H9 (cell line): ENCODE data around the gene RHOH. TPM values are rescaled to one million over a fixed set of nuclear protein-coding genes. Genes with fewer than 3 reads are reported as not detected.
A peak's percentile ranks its signal among the peaks of the same experiment; 100 is the strongest.
"Not testable (repeated sequence)": the region's sequence is repeated elsewhere in the genome, so short reads cannot be mapped to it uniquely, and the experiment has no call there.

Source experiments
- DNase-seq: peaks from one replicate; pipeline ENCODE4 v3.0.0-alpha.2; 2017
- H2AFZ ChIP-seq: one replicate; pipeline ENCODE4 v1.6.1; 2013; ENCODE audit warnings: mild to moderate bottlenecking, low read length, control low read depth, moderate library complexity
- H2AK5ac ChIP-seq: 2 replicates; pipeline ENCODE4 v1.6.1; 2013; ENCODE audit warnings: low read length, control low read depth, mixed read lengths; ENCODE audit not compliant: insufficient read length
- H2BK120ac ChIP-seq: one replicate; pipeline ENCODE4 v1.6.1; 2013; ENCODE audit warnings: low read depth, mild to moderate bottlenecking, low read length, control low read depth, inconsistent platforms; ENCODE audit not compliant: poor library complexity, severe bottlenecking
- H2BK12ac ChIP-seq: 2 replicates; pipeline ENCODE4 v1.6.1; 2013; ENCODE audit warnings: low read length, control low read depth, mixed read lengths, low read depth; ENCODE audit not compliant: insufficient read length
- H2BK15ac ChIP-seq: 2 replicates; pipeline ENCODE4 v1.6.1; 2013; ENCODE audit warnings: low read depth, low read length, control low read depth
- H2BK20ac ChIP-seq: one replicate; pipeline ENCODE4 v1.6.1; 2013; ENCODE audit warnings: low read depth, mild to moderate bottlenecking, low read length, control low read depth, inconsistent platforms; ENCODE audit not compliant: poor library complexity, severe bottlenecking
- H2BK5ac ChIP-seq: 2 replicates; pipeline ENCODE4 v1.6.1; 2013; ENCODE audit warnings: low read length, control low read depth, mixed read lengths; ENCODE audit not compliant: insufficient read length
- H3K14ac ChIP-seq: 2 replicates; pipeline ENCODE4 v1.6.1; 2013; ENCODE audit warnings: low read length, control low read depth; ENCODE audit not compliant: insufficient read depth
- H3K18ac ChIP-seq: 2 replicates; pipeline ENCODE4 v1.6.1; 2013; ENCODE audit warnings: low read depth, mild to moderate bottlenecking, mixed read lengths, low read length, control low read depth; ENCODE audit not compliant: insufficient read length
- H3K23ac ChIP-seq: 2 replicates; pipeline ENCODE4 v1.6.1; 2013; ENCODE audit warnings: low read length, control low read depth, mixed read lengths, low read depth; ENCODE audit not compliant: insufficient read length
- H3K23me2 ChIP-seq: 2 replicates; pipeline ENCODE4 v1.6.1; 2013; ENCODE audit warnings: low read depth, mild to moderate bottlenecking, mixed read lengths, low read length, control low read depth; ENCODE audit not compliant: insufficient read length, poor library complexity, severe bottlenecking
- H3K27ac ChIP-seq: 2 replicates; pipeline ENCODE4 v1.5.1; 2013; ENCODE audit warnings: low read length, control low read depth, mixed read lengths, low read depth; ENCODE audit not compliant: insufficient read length
- H3K27me3 ChIP-seq: 2 replicates; pipeline ENCODE4 v1.6.1; 2013; ENCODE audit warnings: low read length, control low read depth, inconsistent platforms; ENCODE audit not compliant: insufficient read depth
- H3K4ac ChIP-seq: 2 replicates; pipeline ENCODE4 v1.6.1; 2013; ENCODE audit warnings: low read depth, mild to moderate bottlenecking, control low read depth, inconsistent platforms, low read length, moderate library complexity
- H3K4me1 ChIP-seq: 2 replicates; pipeline ENCODE4 v1.6.1; 2013; ENCODE audit warnings: low read length, control low read depth, inconsistent platforms; ENCODE audit not compliant: insufficient read depth
- H3K4me2 ChIP-seq: 2 replicates; pipeline ENCODE4 v1.6.1; 2013; ENCODE audit warnings: low read length, control low read depth, mixed read lengths; ENCODE audit not compliant: insufficient read length, insufficient read depth
- H3K56ac ChIP-seq: 2 replicates; pipeline ENCODE4 v1.6.1; 2013; ENCODE audit warnings: low read depth, mild to moderate bottlenecking, mixed read lengths, low read length, control low read depth; ENCODE audit not compliant: insufficient read length
- H3K79me1 ChIP-seq: 2 replicates; pipeline ENCODE4 v1.6.1; 2013; ENCODE audit warnings: low read depth, mild to moderate bottlenecking, moderate library complexity, low read length, control low read depth, inconsistent platforms; ENCODE audit not compliant: insufficient read depth, poor library complexity, severe bottlenecking
- H3K79me2 ChIP-seq: 2 replicates; pipeline ENCODE4 v1.6.1; 2013; ENCODE audit warnings: low read length, control low read depth, inconsistent platforms; ENCODE audit not compliant: insufficient read depth
- H3K9ac ChIP-seq: 2 replicates; pipeline ENCODE4 v1.6.1; 2013; ENCODE audit warnings: low read length, control low read depth, mixed read lengths; ENCODE audit not compliant: insufficient read length; ENCODE audit errors: extremely low read depth
- H3K9me3 ChIP-seq: one replicate; pipeline ENCODE4 v1.6.1; 2013; ENCODE audit warnings: low read depth, low read length, inconsistent platforms; ENCODE audit not compliant: control insufficient read depth
- H3T11ph ChIP-seq: one replicate; pipeline ENCODE4 v1.6.1; 2013; ENCODE audit warnings: mild to moderate bottlenecking, low read length, control low read depth, inconsistent platforms
- H4K20me1 ChIP-seq: one replicate; pipeline ENCODE4 v1.6.1; 2013; ENCODE audit not compliant: control insufficient read depth, insufficient read length, insufficient read depth
- H4K5ac ChIP-seq: 2 replicates; pipeline ENCODE4 v1.6.1; 2013; ENCODE audit warnings: low read depth, mild to moderate bottlenecking, mixed read lengths, low read length, control low read depth; ENCODE audit not compliant: insufficient read length
- H4K8ac ChIP-seq: replicated peaks from 2 replicates; pipeline ENCODE4 v1.6.1; 2013; ENCODE audit warnings: low read length, control low read depth, mixed read lengths, low read depth; ENCODE audit not compliant: insufficient read length
- H4K91ac ChIP-seq: 2 replicates; pipeline ENCODE4 v1.6.1; 2013; ENCODE audit warnings: low read depth, mild to moderate bottlenecking, moderate library complexity, mixed read lengths, low read length, control low read depth; ENCODE audit not compliant: insufficient read length
- H3K27ac Mint-ChIP-seq, 3 experiments: 2 replicates in 2 of 3; 3 replicates in 1 of 3; pipeline ENCODE4 v1.8.0; 2020 to 2021; ENCODE audit warnings: mixed read lengths in 3 of 3, mild to moderate bottlenecking in 1 of 3, moderate library complexity in 1 of 3
- H3K27me3 Mint-ChIP-seq: 2 replicates; pipeline ENCODE4 v1.8.0; 2021; ENCODE audit warnings: low read depth, mild to moderate bottlenecking, moderate library complexity, mixed read lengths
- H3K36me3 Mint-ChIP-seq, 3 experiments: 2 replicates in 2 of 3; 3 replicates in 1 of 3; pipeline ENCODE4 v1.8.0; 2020 to 2021; ENCODE audit warnings: low read depth in 3 of 3, mixed read lengths in 3 of 3; ENCODE audit not compliant: insufficient read depth in 1 of 3
- H3K4me1 Mint-ChIP-seq, 2 experiments: 2 replicates each; pipeline ENCODE4 v1.8.0; 2020; ENCODE audit warnings: mixed read lengths in 2 of 2
- H3K4me3 Mint-ChIP-seq, 2 experiments: 2 replicates in 1 of 2; 3 replicates in 1 of 2; pipeline ENCODE4 v1.8.0; 2020 to 2021; ENCODE audit warnings: mild to moderate bottlenecking in 2 of 2, mixed read lengths in 2 of 2, moderate library complexity in 1 of 2
- H3K9me3 Mint-ChIP-seq, 2 experiments: 2 replicates in 1 of 2; 3 replicates in 1 of 2; pipeline ENCODE4 v1.8.0; 2020; ENCODE audit warnings: mild to moderate bottlenecking in 2 of 2, mixed read lengths in 2 of 2, moderate library complexity in 1 of 2
- WGBS: extraction: QIAGEN DNeasy Blood & Tissue Kit; methylation state at CpG from one replicate; pipeline ENCODE4 v1.1.7; 2013; ENCODE audit warnings: missing lambda C conversion rate, low lambda C conversion rate, mixed read lengths; ENCODE audit not compliant: insufficient read length; ENCODE audit errors: extremely low coverage; 5-methylcytosine and 5-hydroxymethylcytosine counted together
- long read RNA-seq: library from polyadenylated mRNA; unstranded; transcript quantifications from one replicate; pipeline ENCODE4 v2.0.0, GENCODE V29; 2020
- total RNA-seq: library from RNA; stranded (reverse); gene quantifications from 2 replicates; pipeline ENCODE4 v1.2.1, GENCODE V29; 2021
- TF ChIP-seq, protein P1 (sequence below): fragments of 200-600 bp; sonication (generic); conservative IDR thresholded peaks from 3 replicates; pipeline ENCODE4 v1.8.0; 2021; ENCODE audit warnings: antibody characterized with exemption, mild to moderate bottlenecking

RHOH gene, protein sequence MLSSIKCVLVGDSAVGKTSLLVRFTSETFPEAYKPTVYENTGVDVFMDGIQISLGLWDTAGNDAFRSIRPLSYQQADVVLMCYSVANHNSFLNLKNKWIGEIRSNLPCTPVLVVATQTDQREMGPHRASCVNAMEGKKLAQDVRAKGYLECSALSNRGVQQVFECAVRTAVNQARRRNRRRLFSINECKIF
- total RNA-seq = 7.1 and 8.2 TPM in 2 replicates
- long read RNA-seq, full-length matches to known transcripts = 53 of 55 reads
- long read RNA-seq, partial matches to known transcripts = 0 of 55 reads
- long read RNA-seq, other reads (novel, unspliced or antisense) = 2 of 55 reads

DNA sequence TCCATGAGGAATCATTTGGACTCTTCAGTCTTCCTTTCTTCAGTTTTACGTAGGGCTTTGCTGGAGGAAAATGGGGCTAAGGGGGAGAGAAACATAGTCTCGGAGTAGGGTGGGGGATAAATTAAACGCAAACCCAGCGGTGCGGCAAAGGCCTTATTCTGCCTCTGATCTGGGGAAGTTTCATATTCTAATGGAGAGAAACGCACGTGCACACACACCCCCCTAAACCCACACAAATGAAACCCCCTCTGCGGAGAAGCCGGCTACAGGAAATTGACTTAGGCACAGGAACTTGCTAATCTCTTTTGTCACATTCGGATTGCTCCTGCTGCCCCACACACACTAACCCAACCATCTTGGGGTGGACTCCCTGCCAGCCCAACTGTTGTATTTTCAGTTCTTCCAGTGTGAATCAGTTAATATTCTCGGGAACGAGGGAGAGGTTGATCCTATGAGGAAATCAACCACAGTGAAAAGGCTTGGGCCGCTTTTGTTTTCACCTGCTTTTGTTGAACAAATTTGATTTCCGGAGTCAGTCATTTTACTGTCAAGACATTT, at the start of gene RHOH:
TSS of gene RHOH (plus strand) at position 308 of the 558 bp plus-strand sequence. CDS start 46,356 bp downstream, outside the sequence.
- peak within 1 kb of the TSS; percentile 98 to 100 (median 99) for H3K27ac Mint-ChIP-seq
- H3K4me1 ChIP-seq = peaks cover 10% of the 10 kb centered on the region; the same call in 1 of the 2 replicates
- H4K8ac ChIP-seq = no peak within 1 kb of the TSS
- no peaks in the 10 kb centered on the region for H4K20me1 ChIP-seq
- H3K4me3 Mint-ChIP-seq = peak within 1 kb of the TSS; percentile 65 to 92
- H3K27me3 Mint-ChIP-seq = no peaks in the 10 kb centered on the region
- peaks cover 69 to 75% of the 10 kb centered on the region in 2 experiments for H3K4me1 Mint-ChIP-seq
- H3K23ac ChIP-seq = no peak within 1 kb of the TSS
- peak within 1 kb of the TSS; percentile 20 for H4K5ac ChIP-seq
- H3K36me3 Mint-ChIP-seq = no peaks in the 10 kb centered on the region
- no peak within 1 kb of the TSS for H2BK5ac ChIP-seq
- DNase-seq = no peak
- no peak within 1 kb of the TSS for H3K4ac ChIP-seq
- no peaks in the 10 kb centered on the region for H3K79me1 ChIP-seq
- peaks cover 4% of the 10 kb centered on the region; the same call in 1 of the 2 replicates for H3K79me2 ChIP-seq
- H3K27me3 ChIP-seq = no peaks in the 10 kb centered on the region
- WGBS = no CpG with 5 or more reads among the region's 14 CpGs
- TF ChIP-seq, protein P1, sequence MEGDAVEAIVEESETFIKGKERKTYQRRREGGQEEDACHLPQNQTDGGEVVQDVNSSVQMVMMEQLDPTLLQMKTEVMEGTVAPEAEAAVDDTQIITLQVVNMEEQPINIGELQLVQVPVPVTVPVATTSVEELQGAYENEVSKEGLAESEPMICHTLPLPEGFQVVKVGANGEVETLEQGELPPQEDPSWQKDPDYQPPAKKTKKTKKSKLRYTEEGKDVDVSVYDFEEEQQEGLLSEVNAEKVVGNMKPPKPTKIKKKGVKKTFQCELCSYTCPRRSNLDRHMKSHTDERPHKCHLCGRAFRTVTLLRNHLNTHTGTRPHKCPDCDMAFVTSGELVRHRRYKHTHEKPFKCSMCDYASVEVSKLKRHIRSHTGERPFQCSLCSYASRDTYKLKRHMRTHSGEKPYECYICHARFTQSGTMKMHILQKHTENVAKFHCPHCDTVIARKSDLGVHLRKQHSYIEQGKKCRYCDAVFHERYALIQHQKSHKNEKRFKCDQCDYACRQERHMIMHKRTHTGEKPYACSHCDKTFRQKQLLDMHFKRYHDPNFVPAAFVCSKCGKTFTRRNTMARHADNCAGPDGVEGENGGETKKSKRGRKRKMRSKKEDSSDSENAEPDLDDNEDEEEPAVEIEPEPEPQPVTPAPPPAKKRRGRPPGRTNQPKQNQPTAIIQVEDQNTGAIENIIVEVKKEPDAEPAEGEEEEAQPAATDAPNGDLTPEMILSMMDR = no peak
- no peak within 1 kb of the TSS for H2BK12ac ChIP-seq
- H3K23me2 ChIP-seq = peaks cover 5% of the 10 kb centered on the region
- no peak within 1 kb of the TSS for H3K56ac ChIP-seq
- peak within 1 kb of the TSS; percentile 27 for H3K27ac ChIP-seq
- H3K9ac ChIP-seq = peak within 1 kb of the TSS; percentile 49
- no peak within 1 kb of the TSS for H2BK20ac ChIP-seq
- no peak within 1 kb of the TSS for H2AK5ac ChIP-seq
- H3K14ac ChIP-seq = peak within 1 kb of the TSS; percentile 56; the same call in 1 of the 2 replicates
- peak within 1 kb of the TSS; percentile 87 for H2AFZ ChIP-seq
- H3K9me3 Mint-ChIP-seq = peaks cover 0 to 3% of the 10 kb centered on the region in 2 experiments; a peak in 1 of 5 replicates
- peak within 1 kb of the TSS; percentile 57 for H2BK120ac ChIP-seq
- no peaks in the 10 kb centered on the region for H3K9me3 ChIP-seq
- H3T11ph ChIP-seq = no peak within 1 kb of the TSS
- H4K91ac ChIP-seq = no peak within 1 kb of the TSS
- peak within 1 kb of the TSS; percentile 84 for H3K18ac ChIP-seq
- peak within 1 kb of the TSS; percentile 69 for H3K4me2 ChIP-seq
- no peak within 1 kb of the TSS for H2BK15ac ChIP-seq

DNA sequence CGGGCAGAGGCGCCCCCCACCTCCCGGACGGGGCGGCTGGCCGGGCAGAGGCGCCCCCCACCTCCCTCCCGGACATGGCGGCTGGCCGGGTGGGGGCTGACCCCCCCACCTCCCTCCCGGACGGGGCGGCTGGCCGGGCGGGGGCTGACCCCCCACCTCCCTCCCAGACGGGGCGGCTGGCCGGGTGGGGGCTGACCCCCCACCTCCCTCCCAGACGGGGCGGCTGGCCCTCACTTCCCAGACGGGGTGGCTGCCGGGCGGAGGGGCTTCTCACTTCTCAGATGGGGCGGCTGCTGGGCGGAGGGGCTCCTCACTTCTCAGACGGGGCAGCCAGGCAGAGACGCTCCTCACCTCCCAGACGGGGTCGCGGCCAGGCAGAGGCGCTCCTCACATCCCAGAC, 49.3 kb upstream of the RHOH start:
- Mint-ChIP-seq H3K36me3 (peaks cover 68 to 79% (median 79%) of the 10 kb centered on the region in 3 experiments), H3K9me3 (peaks cover 35 to 39% of the 10 kb centered on the region in 2 experiments)
- not testable (repeated sequence) for H3K4me1 Mint-ChIP-seq, H4K20me1 ChIP-seq, H3K79me1 ChIP-seq, H3K14ac ChIP-seq, H4K8ac ChIP-seq, H3K79me2 ChIP-seq, H3K9ac ChIP-seq, H3K23me2 ChIP-seq, H3K23ac ChIP-seq, H3K4ac ChIP-seq, H2BK20ac ChIP-seq, H3K4me1 ChIP-seq, DNase-seq, H2BK5ac ChIP-seq, H3K27ac ChIP-seq, H3K27me3 Mint-ChIP-seq, H3K56ac ChIP-seq, H3K27me3 ChIP-seq, H2AK5ac ChIP-seq, H2BK12ac ChIP-seq, H4K91ac ChIP-seq, H3K9me3 ChIP-seq, H2BK15ac ChIP-seq, H3K4me3 Mint-ChIP-seq, H4K5ac ChIP-seq, H3T11ph ChIP-seq, H3K4me2 ChIP-seq, H2BK120ac ChIP-seq, H2AFZ ChIP-seq, H3K18ac ChIP-seq, H3K27ac Mint-ChIP-seq
- whole genome bisulfite sequencing = no CpG with 5 or more reads among the region's 31 CpGs
